NCI-H1436 treated with DMSO at 0.1 percent for 48 hours (cell line): ENCODE results near the gene KISS1R.

Source experiments
- DNase-seq: peaks from one replicate; lab custom pipeline; 2025; lab: John Stamatoyannopoulos, UW

KISS1R gene

DNA sequence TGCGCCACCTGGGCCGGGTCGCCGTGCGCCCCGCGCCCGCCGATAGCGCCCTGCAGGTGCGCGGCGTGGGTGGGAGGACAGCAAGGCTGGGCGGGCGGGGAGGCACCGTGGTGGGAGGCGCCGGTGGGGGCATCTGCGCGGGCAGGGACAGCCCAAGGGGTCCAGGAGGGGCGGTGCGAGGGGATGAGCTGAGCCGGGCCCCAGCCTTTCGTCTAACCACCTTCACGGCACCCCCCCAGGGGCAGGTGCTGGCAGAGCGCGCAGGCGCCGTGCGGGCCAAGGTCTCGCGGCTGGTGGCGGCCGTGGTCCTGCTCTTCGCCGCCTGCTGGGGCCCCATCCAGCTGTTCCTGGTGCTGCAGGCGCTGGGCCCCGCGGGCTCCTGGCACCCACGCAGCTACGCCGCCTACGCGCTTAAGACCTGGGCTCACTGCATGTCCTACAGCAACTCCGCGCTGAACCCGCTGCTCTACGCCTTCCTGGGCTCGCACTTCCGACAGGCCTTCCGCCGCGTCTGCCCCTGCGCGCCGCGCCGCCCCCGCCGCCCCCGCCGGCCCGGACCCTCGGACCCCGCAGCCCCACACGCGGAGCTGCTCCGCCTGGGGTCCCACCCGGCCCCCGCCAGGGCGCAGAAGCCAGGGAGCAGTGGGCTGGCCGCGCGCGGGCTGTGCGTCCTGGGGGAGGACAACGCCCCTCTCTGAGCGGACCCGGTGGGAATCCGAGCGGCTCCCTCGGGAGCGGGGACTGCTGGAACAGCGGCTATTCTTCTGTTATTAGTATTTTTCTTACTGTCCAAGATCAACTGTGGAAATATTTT is 3.1 kb downstream of the KISS1R start:
- no peak for DNase-seq

- DNase-seq, result no peak
These were observed 7.5 kb downstream of the KISS1R start for GRCh38 chr19:924553-925086.

DNA sequence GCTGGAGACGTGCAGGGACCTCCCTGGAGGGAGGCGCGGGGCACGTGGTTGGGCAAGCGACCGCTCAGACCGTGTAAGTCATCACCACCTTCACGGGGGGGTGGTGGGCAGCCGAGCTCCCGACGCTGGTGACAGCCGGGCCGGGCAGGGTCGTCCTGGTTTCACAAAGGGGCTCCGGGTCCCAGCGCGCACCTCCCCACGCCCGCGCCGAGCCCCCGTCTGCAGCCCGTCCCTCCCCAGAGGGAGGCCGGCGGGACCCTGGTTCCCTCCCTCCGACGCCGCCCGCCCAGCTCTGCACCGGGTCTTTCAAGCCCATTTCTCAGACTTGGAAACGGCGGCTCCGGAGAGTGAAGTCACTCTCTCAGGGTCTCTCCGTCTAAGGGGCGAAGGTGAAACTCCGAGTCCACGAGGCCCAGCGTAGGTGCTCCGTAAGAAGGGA is 8.0 kb downstream of the KISS1R start:
- DNase-seq, result no peak

GRCh38 chr19:925526-926322 is 8.6 kb downstream of the KISS1R start, which contains the start of gene ARID3A:
Gene ARID3A (plus strand): TSS chr19:926035. CDS start chr19:929529, 3,494 bp downstream.
- DNase-seq, result no peak

- no peak for DNase-seq
These were observed 9.1 kb downstream of the KISS1R start for GRCh38 chr19:926323-926588.

GRCh38 chr19:926589-927350 is 9.6 kb downstream of the KISS1R start:
- no peak for DNase-seq

DNA sequence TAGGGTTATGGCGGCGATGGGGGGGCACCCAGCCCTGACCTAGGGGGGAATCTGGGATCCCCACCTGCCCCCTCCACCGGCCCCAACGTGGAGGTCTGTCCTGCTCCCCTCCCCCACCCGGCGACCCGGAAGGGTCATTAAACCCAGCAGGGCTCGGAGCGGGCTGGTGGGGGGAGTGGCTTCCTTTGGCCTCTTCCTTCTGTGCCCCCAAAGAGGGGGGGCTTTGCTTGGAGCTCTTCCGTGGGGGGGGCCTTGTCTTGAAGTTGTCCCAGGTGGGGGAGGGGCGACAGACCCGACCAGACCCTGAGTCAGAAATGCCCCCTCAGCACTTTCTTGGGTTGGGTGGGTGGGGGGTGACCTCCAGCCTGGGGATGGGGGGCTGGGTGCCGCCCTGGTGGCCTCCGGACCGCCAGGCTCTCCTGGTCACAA is 10.2 kb downstream of the KISS1R start:
- DNase-seq, result no peak

GRCh38 chr19:927780-928401 is 10.8 kb downstream of the KISS1R start:
- DNase-seq, result no peak

GRCh38 chr19:928471-929202 is 11.5 kb downstream of the KISS1R start:
- DNase-seq, result no peak

DNA sequence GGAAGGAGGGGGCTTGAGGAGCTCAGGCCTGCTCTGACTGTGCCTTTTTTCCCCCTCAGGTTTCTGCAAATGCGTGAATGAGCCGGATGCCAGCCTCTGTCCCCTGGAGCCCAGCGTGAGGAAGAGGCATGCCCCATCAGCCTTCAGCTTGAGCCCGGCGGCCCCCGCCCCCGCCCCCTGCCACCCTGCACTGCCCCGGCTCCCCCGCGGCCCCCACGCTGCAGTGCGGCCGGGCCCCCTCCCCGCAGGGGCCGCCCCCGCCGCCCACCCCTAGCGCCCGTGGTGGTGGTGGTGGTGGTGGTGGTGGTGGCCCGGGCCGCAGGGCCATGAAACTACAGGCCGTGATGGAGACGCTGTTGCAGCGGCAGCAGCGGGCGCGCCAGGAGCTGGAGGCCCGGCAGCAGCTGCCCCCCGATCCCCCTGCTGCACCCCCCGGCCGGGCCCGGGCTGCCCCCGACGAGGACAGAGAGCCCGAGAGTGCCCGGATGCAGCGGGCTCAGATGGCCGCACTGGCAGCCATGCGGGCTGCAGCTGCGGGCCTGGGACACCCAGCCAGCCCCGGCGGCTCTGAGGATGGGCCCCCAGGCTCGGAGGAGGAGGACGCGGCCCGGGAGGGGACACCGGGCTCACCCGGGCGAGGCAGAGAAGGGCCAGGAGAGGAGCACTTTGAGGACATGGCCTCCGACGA is 12.2 kb downstream of the KISS1R start:
- no peak for DNase-seq

GRCh38 chr19:929891-930258 is 12.7 kb downstream of the KISS1R start:
- no peak for DNase-seq

DNA sequence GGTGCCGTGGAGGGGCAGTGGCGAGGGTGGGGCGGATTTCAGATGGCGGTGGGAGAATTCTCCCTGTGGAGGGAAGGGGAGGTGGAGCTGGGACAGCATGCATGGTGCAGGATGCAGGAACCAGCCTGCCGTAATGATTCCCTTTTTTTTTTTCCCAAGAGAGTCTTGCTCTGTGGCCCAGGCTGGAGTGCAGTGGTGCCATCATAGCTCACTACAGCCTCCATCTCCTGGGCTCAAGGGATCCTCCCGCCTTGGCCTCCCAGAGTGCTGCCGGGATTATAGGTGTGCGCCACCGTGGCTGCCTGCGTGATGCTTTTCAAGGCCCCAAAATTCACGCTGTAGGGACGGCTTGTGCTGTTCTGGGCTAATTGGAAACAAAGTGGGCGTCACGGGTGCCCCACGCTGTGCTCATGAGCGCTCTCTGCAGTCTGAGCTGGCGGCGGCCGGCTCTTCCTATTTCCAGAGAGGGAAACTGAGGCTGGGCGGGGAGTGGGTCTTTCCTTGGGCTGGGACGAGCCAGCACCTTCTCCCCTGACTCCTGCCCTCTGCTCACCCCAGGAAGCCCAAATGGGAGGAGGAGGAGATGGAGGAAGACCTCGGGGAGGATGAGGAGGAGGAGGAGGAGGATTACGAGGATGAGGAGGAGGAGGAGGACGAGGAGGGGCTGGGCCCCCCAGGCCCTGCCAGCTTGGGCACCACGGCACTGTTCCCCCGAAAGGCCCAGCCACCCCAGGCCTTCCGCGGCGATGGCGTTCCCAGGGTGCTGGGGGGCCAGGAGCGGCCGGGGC is 14.9 kb downstream of the KISS1R start:
- no peak for DNase-seq

DNA sequence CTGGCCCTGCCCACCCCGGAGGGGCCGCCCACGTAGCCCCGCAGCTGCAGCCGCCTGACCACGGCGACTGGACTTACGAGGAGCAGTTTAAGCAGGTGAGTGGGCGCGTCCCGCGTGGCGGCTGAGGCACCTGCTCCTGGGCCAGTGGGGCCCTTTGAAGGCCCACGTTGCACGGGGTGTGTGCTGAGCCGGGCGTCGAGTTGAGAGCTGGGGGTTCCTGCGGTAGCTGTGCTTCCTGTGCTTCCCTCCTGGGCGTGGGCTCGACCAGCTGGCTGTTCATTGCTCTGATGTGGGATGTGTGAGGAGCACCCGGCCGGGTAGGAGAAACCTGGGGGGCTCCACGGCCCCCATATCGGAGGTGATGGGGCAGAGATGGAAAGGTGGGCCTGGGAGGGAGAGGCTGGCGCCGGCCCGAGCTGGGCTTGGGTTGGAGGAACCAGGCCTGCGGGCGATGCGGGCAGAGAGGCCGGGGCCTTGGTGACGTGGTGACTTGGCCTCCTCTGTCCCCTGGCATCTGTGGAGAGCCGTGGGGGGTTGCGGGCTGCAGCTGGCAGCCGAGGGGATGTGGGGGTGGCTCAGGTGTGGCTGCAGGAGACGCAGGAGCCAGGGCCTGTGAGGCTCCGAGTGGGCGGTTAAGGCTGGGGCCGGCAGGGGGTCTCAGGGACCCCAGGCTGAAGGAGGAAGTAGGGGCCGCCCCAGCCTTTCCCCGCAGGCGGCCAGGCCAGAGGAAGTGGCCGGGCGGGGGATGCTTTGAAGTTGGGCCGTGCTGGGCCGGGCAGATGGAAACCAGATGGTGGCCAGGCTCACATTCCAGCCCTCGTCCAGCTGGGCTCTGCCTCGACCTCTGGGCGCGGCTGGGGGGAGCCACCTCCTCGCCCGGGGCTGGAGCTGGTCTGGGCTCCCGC is 15.8 kb downstream of the KISS1R start:
- no peak for DNase-seq

DNA sequence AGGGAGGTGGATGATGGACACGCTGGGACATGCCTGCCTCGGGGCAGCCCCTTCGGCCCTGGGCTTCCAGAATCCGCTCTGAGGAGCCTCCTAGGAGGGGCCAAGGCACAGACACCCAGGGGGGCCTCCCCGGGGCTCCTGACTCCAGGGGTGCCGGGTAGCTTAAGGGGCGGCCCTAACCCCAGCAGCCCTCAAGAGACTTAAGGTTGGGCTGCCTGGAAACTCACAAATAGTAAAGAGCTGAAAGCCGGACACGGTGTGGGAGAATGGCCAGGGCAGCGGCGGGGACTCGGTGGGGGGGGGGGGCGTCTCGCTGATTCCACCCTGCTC is 16.4 kb downstream of the KISS1R start:
- no peak for DNase-seq

GRCh38 chr19:934197-934840 is 17.2 kb downstream of the KISS1R start:
- no peak for DNase-seq

- DNase-seq, result no peak
These were observed 17.8 kb downstream of the KISS1R start for GRCh38 chr19:934865-935479.

DNA sequence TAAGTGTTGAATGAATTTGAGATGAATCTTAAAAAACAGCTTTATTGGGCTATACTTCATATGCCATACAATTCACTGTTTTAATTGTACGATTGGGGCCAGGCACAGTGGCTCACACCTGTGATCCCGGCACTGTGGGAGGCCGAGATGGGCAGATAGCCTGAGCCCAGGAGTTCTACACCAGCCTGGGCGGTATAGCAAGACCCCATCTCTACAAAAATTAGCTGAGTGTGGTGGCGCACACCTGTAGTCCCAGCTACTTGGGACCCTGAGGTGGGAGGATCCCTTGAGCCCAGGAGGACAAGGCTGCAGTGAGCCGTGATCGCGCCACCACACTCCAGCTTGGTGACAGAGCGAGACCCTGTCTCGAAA is 19.0 kb downstream of the KISS1R start:
- DNase-seq, result no peak

GRCh38 chr19:937259-937694 is 20.1 kb downstream of the KISS1R start:
- DNase-seq, result no peak
